ENCODE measurements around the gene EPN2. TPM values are rescaled to one million over a fixed set of nuclear protein-coding genes. Genes with fewer than 3 reads are reported as not detected.

Gene EPN2
- total RNA-seq, 1 experiment from 2014 or later: 73.1 TPM

- no peak overlapping the region for H2AFZ ChIP-seq (ENCODE audit: low read depth, low read length, poor library complexity, severe bottlenecking)
- H4K20me1 ChIP-seq (ENCODE audit: insufficient read depth): no peaks in the 10 kb centered on the region
- ChIA-PET CTCF (no interaction called here), RAD21 (ENCODE audit: low non-redundant PET in 1 of 2, low total read pairs in 2 of 2, uncharacterized antibody in 2 of 2, unreplicated experiment in 2 of 2) (no interaction called here), POLR2A (no interaction called here)
- H3K27ac ChIP-seq (ENCODE audit: low read depth, low read length): no peak overlapping the region
- no peak for DNase-seq (ENCODE audit: low read depth, low spot score)
- BruUV-seq (replicated peaks): no TSS peak
- peaks cover 4 to 22% of the 10 kb centered on the region in 2 experiments; a peak in 2 of 4 replicates for H3K36me3 ChIP-seq (ENCODE audit: control insufficient read depth in 1 of 2, insufficient read depth in 2 of 2, low read length in 2 of 2)
- H3K9me2 ChIP-seq (ENCODE audit: insufficient read depth): no peaks in the 10 kb centered on the region
- no peak for ATAC-seq
- no peaks in the 10 kb centered on the region for H3K79me2 ChIP-seq (ENCODE audit: insufficient read depth, low read length)
- no peak overlapping the region for H3K4me2 ChIP-seq (ENCODE audit: low read length)
- intact Hi-C loops (cut with micrococcal nuclease): no loop called here
- TF ChIP-seq YY1 (IDR thresholded peaks at IDR 0.05; ENCODE audit: extremely low read depth, insufficient replicate concordance, low read depth, low read length): no peak
- no peak for TF ChIP-seq CBX3 (IDR thresholded peaks at IDR 0.05; ENCODE audit: low read depth)
- no peak for TF ChIP-seq ELF1 (IDR thresholded peaks at IDR 0.05; ENCODE audit: borderline replicate concordance, low read depth)
- no peak for TF ChIP-seq ZFX (IDR thresholded peaks at IDR 0.05)
- TF ChIP-seq EZH2phosphoT487 (IDR thresholded peaks at IDR 0.05; ENCODE audit: borderline replicate concordance): no peak
- TF ChIP-seq, protein P1, sequence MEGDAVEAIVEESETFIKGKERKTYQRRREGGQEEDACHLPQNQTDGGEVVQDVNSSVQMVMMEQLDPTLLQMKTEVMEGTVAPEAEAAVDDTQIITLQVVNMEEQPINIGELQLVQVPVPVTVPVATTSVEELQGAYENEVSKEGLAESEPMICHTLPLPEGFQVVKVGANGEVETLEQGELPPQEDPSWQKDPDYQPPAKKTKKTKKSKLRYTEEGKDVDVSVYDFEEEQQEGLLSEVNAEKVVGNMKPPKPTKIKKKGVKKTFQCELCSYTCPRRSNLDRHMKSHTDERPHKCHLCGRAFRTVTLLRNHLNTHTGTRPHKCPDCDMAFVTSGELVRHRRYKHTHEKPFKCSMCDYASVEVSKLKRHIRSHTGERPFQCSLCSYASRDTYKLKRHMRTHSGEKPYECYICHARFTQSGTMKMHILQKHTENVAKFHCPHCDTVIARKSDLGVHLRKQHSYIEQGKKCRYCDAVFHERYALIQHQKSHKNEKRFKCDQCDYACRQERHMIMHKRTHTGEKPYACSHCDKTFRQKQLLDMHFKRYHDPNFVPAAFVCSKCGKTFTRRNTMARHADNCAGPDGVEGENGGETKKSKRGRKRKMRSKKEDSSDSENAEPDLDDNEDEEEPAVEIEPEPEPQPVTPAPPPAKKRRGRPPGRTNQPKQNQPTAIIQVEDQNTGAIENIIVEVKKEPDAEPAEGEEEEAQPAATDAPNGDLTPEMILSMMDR (IDR thresholded peaks at IDR 0.05 in 2 of 3, conservative IDR thresholded peaks at IDR 0.05 in 1 of 3; ENCODE audit: borderline replicate concordance in 1 of 3, insufficient read depth in 1 of 3, low read depth in 2 of 3, low read length in 2 of 3): no peak
- TF ChIP-seq JUND (IDR thresholded peaks at IDR 0.05): no peak
- no peak for TF ChIP-seq TCF7L2 (IDR thresholded peaks at IDR 0.05; ENCODE audit: borderline replicate concordance, extremely low read depth, insufficient read depth, insufficient read length)
- TF ChIP-seq ATF3 (IDR thresholded peaks at IDR 0.05): no peak
- TF ChIP-seq EGR1 (IDR thresholded peaks at IDR 0.05; ENCODE audit: low read depth): no peak
- TF ChIP-seq SIN3A (IDR thresholded peaks at IDR 0.05; ENCODE audit: low read depth): no peak
- no peak for TF ChIP-seq RAD21 (IDR thresholded peaks at IDR 0.05; ENCODE audit: low read depth)
- TF ChIP-seq POLR2A (IDR thresholded peaks at IDR 0.05; ENCODE audit: borderline replicate concordance, extremely low read depth, insufficient read depth, insufficient read length): no peak
- TF ChIP-seq SRF (IDR thresholded peaks at IDR 0.05; ENCODE audit: low read depth): no peak
- TF ChIP-seq, protein P2, sequence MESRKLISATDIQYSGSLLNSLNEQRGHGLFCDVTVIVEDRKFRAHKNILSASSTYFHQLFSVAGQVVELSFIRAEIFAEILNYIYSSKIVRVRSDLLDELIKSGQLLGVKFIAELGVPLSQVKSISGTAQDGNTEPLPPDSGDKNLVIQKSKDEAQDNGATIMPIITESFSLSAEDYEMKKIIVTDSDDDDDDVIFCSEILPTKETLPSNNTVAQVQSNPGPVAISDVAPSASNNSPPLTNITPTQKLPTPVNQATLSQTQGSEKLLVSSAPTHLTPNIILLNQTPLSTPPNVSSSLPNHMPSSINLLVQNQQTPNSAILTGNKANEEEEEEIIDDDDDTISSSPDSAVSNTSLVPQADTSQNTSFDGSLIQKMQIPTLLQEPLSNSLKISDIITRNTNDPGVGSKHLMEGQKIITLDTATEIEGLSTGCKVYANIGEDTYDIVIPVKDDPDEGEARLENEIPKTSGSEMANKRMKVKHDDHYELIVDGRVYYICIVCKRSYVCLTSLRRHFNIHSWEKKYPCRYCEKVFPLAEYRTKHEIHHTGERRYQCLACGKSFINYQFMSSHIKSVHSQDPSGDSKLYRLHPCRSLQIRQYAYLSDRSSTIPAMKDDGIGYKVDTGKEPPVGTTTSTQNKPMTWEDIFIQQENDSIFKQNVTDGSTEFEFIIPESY (IDR thresholded peaks at IDR 0.05; ENCODE audit: extremely low read depth, insufficient replicate concordance, low read length): no peak
- H3K9ac ChIP-seq (ENCODE audit: low read length): no peak overlapping the region
- H3K9me3 ChIP-seq (ENCODE audit: control insufficient read depth in 1 of 2, insufficient read depth in 1 of 2, low read depth in 1 of 2, low read length in 2 of 2): 0 out of 4 replicates have a peak, but pooled peaks cover 0 to 3% of the 10 kb centered on the region in 2 experiments
- H3K4me1 ChIP-seq (ENCODE audit: control insufficient read depth in 1 of 2, insufficient read depth in 2 of 2, low read length in 2 of 2): peaks cover 22 to 30% of the 10 kb centered on the region in 2 experiments
- H3K4me3 ChIP-seq (replicated peaks in 1 of 2; ENCODE audit: low read depth in 1 of 2, low read length in 2 of 2): no peak overlapping the region
- no peaks in the 10 kb centered on the region for H3K27me3 ChIP-seq (ENCODE audit: insufficient read depth, low read length)
Observed at GRCh38 chr17:19330271-19330670, 93.1 kb downstream of the EPN2 start.
